CD8-positive, alpha-beta memory T cell (primary cell): ENCODE results near the gene ELL3. TPM values are rescaled to one million over a fixed set of nuclear protein-coding genes. Genes with fewer than 3 reads are reported as not detected.

Experiments used
- CTCF ChIA-PET: fragments of 350-600 bp; sonication (Branson Sonifier 250); formaldehyde crosslinking; loops from one replicate; lab custom pipeline; 2021; ENCODE audit warnings: antibody characterized with exemption; lab: Charles Lee
- POLR2A ChIA-PET: fragments of 350-600 bp; sonication (Branson Sonifier 250); formaldehyde crosslinking; loops from one replicate; lab custom pipeline; 2021; ENCODE audit warnings: antibody characterized with exemption; lab: Charles Lee
- DNase-seq, 5 donors: peaks; one replicate each; pipeline versions ENCODE4 v3.0.0 to v3.0.0-alpha.2; 2020 to 2022; ENCODE audit warnings: mixed read lengths in 1 of 5
- H3K27ac ChIP-seq: one replicate; pipeline ENCODE4 v1.7.0; 2013; ENCODE audit warnings: low read depth, mild to moderate bottlenecking, low read length, moderate library complexity
- H3K27me3 ChIP-seq: 2 replicates; pipeline ENCODE4 v1.7.0; 2013; ENCODE audit warnings: low read length, mild to moderate bottlenecking; ENCODE audit not compliant: insufficient read depth, poor library complexity, severe bottlenecking
- H3K36me3 ChIP-seq: 2 replicates; pipeline ENCODE4 v1.7.0; 2013; ENCODE audit warnings: mild to moderate bottlenecking, low read length, moderate library complexity; ENCODE audit not compliant: insufficient read depth
- H3K4me1 ChIP-seq: 2 replicates; pipeline ENCODE4 v1.7.0; 2013; ENCODE audit warnings: mild to moderate bottlenecking, low read length, moderate library complexity; ENCODE audit not compliant: insufficient read depth
- H3K4me3 ChIP-seq: 2 replicates; pipeline ENCODE4 v1.7.0; 2013; ENCODE audit warnings: mild to moderate bottlenecking, low read length
- H3K9me3 ChIP-seq: 2 replicates; pipeline ENCODE4 v1.7.0; 2013; ENCODE audit warnings: mild to moderate bottlenecking, low read length
- H3K27ac Mint-ChIP-seq, 8 donors: one replicate each; pipeline ENCODE4 v1.8.0; 2020 to 2021; ENCODE audit warnings: mixed read lengths in 8 of 8, mild to moderate bottlenecking in 6 of 8, inconsistent platforms in 3 of 8, moderate library complexity in 3 of 8
- H3K27me3 Mint-ChIP-seq, 2 donors: one replicate each; pipeline ENCODE4 v1.8.0; 2020 to 2021; ENCODE audit warnings: mixed read lengths in 2 of 2, mild to moderate bottlenecking in 1 of 2, moderate library complexity in 1 of 2
- H3K36me3 Mint-ChIP-seq, 3 donors: one replicate each; pipeline ENCODE4 v1.8.0; 2020 to 2021; ENCODE audit warnings: mixed read lengths in 3 of 3, inconsistent platforms in 1 of 3, mild to moderate bottlenecking in 1 of 3
- H3K4me1 Mint-ChIP-seq, 3 donors: one replicate each; pipeline ENCODE4 v1.8.0; 2020 to 2021; ENCODE audit warnings: mixed read lengths in 3 of 3, inconsistent platforms in 1 of 3, mild to moderate bottlenecking in 1 of 3
- H3K4me3 Mint-ChIP-seq, 7 donors: one replicate each; pipeline ENCODE4 v1.8.0; 2020 to 2021; ENCODE audit warnings: mixed read lengths in 7 of 7, mild to moderate bottlenecking in 6 of 7, moderate library complexity in 4 of 7, inconsistent platforms in 2 of 7
- H3K9me3 Mint-ChIP-seq, 5 donors: one replicate each; pipeline ENCODE4 v1.8.0; 2020 to 2022; ENCODE audit warnings: mixed read lengths in 5 of 5, mild to moderate bottlenecking in 3 of 5, moderate library complexity in 2 of 5, inconsistent platforms in 1 of 5
- polyA plus RNA-seq: library from polyadenylated mRNA; unstranded; fragments of 300-500 nt; fragmentation: Illumina TruSeq; gene quantifications from one replicate; pipeline ENCODE4 v1.2.3, GENCODE V29; 2021
- total RNA-seq, 2 experiments: library from RNA; stranded (reverse); gene quantifications; one replicate each; pipeline ENCODE4 v1.2.3, GENCODE V29; 2021

ELL3 gene
- total and polyA plus RNA-seq, 3 experiments from 2014 or later, result 0.24 to 1.8 (median 0.49) TPM

GRCh38 chr15:43723151-43723550 is 53.6 kb downstream of the ELL3 start:
- Histone ChIP-seq H3K4me3 (no peak overlapping the region), H3K36me3 (no peaks in the 10 kb centered on the region), H3K9me3 (no peaks in the 10 kb centered on the region), H3K27me3 (no peaks in the 10 kb centered on the region), H3K4me1 (no peaks in the 10 kb centered on the region), H3K27ac (no peak overlapping the region)
- Mint-ChIP-seq H3K4me3 (no peak overlapping the region), H3K4me1 (no peaks in the 10 kb centered on the region), H3K9me3 (no peaks in the 10 kb centered on the region), H3K27ac (no peak overlapping the region), H3K27me3 (peaks cover 5 to 8% of the 10 kb centered on the region in 2 donors), H3K36me3 (peaks cover 0 to 2% (median 0%) of the 10 kb centered on the region in 3 donors)
- ChIA-PET POLR2A (no interaction called here), CTCF (no interaction called here)
- DNase-seq, result no peak

Other genes with a start within 250 kb of the ELL3 start
- gene PPIP5K1, start 186.8 kb downstream of the ELL3 start, total RNA-seq, result 10 to 100 TPM; 26.9 to 35.6 TPM
- gene PPIP5K1, start 186.8 kb downstream of the ELL3 start, polyA plus RNA-seq, result 7.1 TPM
- gene CKMT1B, start 182.9 kb downstream of the ELL3 start, total RNA-seq, result not detected
- gene CKMT1B, start 182.9 kb downstream of the ELL3 start, polyA plus RNA-seq, result not detected
- under 1 TPM; 0.27 to 0.63 TPM for gene STRC, start 158.2 kb downstream of the ELL3 start, total RNA-seq
- gene STRC, start 158.2 kb downstream of the ELL3 start, polyA plus RNA-seq, result not detected
- 1 to 10 TPM in 1 of 2 experiments, under 1 TPM in 1; 0.77 to 1.1 TPM for gene CATSPER2, start 128.1 kb downstream of the ELL3 start, total RNA-seq
- gene CATSPER2, start 128.1 kb downstream of the ELL3 start, polyA plus RNA-seq, result 3.1 TPM
- not detected for gene CKMT1A, start 83.1 kb downstream of the ELL3 start, total RNA-seq
- not detected for gene CKMT1A, start 83.1 kb downstream of the ELL3 start, polyA plus RNA-seq
- 100 to 1,000 TPM; 336 to 338 TPM for gene PDIA3, start 30.5 kb downstream of the ELL3 start, total RNA-seq
- 383 TPM for gene PDIA3, start 30.5 kb downstream of the ELL3 start, polyA plus RNA-seq
- 100 to 1,000 TPM; 624 to 632 TPM for gene SERF2, start 15.4 kb upstream of the ELL3 start, total RNA-seq
- 1,932 TPM for gene SERF2, start 15.4 kb upstream of the ELL3 start, polyA plus RNA-seq
- under 1 TPM; 0.20 to 0.26 TPM for gene SERINC4, start 23.3 kb upstream of the ELL3 start, total RNA-seq
- gene SERINC4, start 23.3 kb upstream of the ELL3 start, polyA plus RNA-seq, result 2.2 TPM
- 10 to 100 TPM; 28.5 to 32.7 TPM for gene HYPK, start 23.6 kb upstream of the ELL3 start, total RNA-seq
- 11.9 TPM for gene HYPK, start 23.6 kb upstream of the ELL3 start, polyA plus RNA-seq
- 10 to 100 TPM; 49.8 to 50.1 TPM for gene MFAP1, start 47.7 kb upstream of the ELL3 start, total RNA-seq
- gene MFAP1, start 47.7 kb upstream of the ELL3 start, polyA plus RNA-seq, result 16.8 TPM
- 10 to 100 TPM; 71.4 to 75.6 TPM for gene WDR76, start 50.0 kb upstream of the ELL3 start, total RNA-seq
- 7.5 TPM for gene WDR76, start 50.0 kb upstream of the ELL3 start, polyA plus RNA-seq